GM18519 (cell line): ENCODE results near the gene AZU1.
"Not testable (repeated sequence)": the region's sequence is repeated elsewhere in the genome, so short reads cannot be mapped to it uniquely, and the experiment has no call there.

Source experiments
- ATAC-seq: cut with Tn5 transposase; IDR thresholded peaks from one replicate; pipeline ENCODE4 v1.9.1; 2021; ENCODE audit warnings: mild to moderate bottlenecking, moderate library complexity; ENCODE audit not compliant: unreplicated experiment, low FRiP score

The AZU1 gene

DNA sequence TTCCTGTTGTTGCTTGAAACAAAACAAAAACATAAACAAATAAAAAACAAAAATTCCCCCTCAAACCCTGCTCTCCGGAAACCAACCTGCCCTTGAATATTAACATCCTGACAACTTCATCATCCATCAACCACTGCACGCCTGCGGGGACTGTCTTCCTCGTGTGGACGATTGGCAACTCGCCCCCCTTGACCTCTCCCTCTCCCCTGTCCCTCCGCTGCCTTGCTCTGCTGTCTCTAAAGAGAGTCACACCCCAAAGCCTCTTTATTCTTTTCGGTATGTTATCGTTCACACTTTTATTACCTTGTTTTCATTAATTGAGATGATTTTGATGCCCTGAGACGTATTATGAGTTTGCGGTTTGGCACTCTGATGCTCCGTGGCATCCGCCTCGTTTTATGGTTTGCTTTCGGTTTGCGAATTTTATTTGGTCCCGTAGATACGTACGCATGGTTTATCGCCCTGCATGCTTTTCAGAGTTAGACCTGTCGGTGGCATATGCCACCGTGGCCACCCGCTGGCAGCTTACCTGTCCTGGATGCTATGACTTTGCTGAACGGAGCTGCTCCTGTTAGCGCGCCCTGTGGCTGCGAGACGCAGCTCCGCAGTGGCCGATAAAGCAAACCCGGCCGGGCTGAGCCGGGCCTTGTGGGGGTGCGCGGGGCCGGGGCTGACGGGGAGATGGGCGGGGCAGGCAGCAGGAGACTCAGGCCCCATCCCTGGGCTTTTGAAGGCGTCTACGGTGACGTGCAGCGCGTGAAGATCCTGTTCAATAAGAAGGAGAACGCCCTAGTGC lies 19.8 kb upstream of the AZU1 start:
- no peak for ATAC-seq

DNA sequence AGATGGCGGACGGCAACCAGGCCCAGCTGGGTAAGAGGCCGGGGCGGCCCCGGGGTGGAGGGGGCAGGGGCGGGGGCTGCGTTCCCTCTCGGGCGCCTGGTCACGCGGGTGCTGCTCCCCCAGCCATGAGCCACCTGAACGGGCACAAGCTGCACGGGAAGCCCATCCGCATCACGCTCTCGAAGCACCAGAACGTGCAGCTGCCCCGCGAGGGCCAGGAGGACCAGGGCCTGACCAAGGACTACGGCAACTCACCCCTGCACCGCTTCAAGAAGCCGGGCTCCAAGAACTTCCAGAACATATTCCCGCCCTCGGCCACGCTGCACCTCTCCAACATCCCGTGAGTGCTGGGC lies 19.2 kb upstream of the AZU1 start:
- ATAC-seq = no peak

DNA sequence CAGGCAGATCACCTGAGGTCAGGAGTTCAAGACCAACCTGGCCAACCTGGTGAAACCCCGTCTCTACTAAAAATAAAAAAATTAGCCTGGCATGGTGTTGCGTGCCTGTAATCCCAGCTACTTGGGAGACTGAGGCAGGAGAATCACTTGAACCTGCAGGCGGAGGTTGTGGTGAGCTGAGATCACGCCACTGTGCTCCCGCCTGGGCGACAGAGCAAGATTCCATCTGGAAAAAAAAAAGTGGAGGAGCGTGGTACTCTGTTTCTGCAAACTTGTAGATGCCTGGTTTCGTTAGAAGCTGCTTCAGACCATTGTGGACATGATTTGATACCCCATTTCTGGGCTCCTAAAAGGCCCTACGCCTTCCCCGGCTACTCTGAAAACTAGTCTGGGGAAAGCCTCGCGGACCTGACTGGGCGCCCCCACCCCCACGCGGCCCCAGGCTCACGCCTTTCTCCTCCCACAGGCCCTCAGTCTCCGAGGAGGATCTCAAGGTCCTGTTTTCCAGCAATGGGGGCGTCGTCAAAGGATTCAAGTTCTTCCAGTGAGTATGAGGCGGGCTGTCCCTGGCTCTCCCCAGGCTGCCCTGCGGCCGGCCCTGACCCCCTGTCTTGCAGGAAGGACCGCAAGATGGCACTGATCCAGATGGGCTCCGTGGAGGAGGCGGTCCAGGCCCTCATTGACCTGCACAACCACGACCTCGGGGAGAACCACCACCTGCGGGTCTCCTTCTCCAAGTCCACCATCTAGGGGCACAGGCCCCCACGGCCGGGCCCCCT lies 17.4 kb upstream of the AZU1 start:
- no peak for ATAC-seq

DNA sequence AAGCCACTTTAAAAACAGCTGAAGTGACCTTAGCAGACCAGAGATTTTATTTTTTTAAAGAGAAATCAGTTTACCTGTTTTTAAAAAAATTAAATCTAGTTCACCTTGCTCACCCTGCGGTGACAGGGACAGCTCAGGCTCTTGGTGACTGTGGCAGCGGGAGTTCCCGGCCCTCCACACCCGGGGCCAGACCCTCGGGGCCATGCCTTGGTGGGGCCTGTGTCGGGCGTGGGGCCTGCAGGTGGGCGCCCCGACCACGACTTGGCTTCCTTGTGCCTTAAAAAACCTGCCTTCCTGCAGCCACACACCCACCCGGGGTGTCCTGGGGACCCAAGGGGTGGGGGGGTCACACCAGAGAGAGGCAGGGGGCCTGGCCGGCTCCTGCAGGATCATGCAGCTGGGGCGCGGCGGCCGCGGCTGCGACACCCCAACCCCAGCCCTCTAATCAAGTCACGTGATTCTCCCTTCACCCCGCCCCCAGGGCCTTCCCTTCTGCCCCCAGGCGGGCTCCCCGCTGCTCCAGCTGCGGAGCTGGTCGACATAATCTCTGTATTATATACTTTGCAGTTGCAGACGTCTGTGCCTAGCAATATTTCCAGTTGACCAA lies 16.7 kb upstream of the AZU1 start:
- ATAC-seq = no peak

DNA sequence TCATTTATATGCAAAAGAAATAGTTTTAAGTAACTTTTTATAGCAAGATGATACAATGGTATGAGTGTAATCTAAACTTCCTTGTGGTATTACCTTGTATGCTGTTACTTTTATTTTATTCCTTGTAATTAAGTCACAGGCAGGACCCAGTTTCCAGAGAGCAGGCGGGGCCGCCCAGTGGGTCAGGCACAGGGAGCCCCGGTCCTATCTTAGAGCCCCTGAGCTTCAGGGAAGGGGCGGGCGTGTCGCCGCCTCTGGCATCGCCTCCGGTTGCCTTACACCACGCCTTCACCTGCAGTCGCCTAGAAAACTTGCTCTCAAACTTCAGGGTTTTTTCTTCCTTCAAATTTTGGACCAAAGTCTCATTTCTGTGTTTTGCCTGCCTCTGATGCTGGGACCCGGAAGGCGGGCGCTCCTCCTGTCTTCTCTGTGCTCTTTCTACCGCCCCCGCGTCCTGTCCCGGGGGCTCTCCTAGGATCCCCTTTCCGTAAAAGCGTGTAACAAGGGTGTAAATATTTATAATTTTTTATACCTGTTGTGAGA lies 16.1 kb upstream of the AZU1 start:
- ATAC-seq = no peak

DNA sequence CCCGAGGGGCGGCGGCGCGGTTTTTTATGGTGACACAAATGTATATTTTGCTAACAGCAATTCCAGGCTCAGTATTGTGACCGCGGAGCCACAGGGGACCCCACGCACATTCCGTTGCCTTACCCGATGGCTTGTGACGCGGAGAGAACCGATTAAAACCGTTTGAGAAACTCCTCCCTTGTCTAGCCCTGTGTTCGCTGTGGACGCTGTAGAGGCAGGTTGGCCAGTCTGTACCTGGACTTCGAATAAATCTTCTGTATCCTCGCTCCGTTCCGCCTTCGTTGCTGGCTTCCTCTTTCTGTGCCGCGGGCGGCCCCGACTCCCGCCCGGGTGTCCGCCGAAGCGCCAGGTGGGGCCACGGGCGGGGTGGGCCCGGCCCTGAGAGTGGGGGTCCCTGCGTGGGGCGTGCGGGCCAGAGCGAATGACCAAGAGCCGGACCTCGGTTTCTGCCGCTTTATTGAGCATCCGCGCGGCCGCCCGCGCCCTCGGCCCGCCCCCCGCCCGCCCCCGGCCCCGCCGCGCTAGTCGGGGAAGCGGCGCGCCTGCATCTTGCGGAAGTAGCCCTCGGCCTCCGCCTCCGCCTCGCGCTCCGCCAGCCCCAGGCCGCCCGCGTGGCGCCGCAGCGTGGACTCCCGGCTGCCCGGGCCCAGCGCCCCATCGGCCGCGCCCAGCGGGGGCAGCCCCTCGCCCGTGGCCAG lies 15.4 kb upstream of the AZU1 start:
- no peak for ATAC-seq

DNA sequence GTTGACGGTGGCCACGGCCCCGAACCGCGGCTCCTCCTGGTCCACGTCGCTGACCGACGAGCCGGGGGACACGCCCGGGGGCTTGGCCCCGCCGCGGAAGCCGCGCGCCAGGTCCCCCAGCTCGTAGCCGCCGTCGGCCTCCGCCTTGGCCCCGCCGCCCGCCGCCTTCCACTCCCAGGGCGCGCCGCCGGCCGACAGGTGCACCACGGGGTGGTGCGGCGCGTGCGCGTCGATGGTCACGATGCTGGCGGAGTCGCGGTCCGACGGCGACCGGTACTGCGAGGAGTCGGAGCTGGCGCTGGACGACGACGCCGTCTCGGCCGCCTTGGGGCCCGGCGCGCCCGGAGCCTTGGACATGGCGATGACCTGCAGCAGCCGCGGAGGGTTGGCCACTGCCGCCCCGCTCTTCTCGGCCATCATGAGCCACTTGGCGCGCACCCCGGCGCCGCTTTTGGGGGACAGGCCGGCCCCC lies 14.9 kb upstream of the AZU1 start:
- ATAC-seq = no peak

DNA sequence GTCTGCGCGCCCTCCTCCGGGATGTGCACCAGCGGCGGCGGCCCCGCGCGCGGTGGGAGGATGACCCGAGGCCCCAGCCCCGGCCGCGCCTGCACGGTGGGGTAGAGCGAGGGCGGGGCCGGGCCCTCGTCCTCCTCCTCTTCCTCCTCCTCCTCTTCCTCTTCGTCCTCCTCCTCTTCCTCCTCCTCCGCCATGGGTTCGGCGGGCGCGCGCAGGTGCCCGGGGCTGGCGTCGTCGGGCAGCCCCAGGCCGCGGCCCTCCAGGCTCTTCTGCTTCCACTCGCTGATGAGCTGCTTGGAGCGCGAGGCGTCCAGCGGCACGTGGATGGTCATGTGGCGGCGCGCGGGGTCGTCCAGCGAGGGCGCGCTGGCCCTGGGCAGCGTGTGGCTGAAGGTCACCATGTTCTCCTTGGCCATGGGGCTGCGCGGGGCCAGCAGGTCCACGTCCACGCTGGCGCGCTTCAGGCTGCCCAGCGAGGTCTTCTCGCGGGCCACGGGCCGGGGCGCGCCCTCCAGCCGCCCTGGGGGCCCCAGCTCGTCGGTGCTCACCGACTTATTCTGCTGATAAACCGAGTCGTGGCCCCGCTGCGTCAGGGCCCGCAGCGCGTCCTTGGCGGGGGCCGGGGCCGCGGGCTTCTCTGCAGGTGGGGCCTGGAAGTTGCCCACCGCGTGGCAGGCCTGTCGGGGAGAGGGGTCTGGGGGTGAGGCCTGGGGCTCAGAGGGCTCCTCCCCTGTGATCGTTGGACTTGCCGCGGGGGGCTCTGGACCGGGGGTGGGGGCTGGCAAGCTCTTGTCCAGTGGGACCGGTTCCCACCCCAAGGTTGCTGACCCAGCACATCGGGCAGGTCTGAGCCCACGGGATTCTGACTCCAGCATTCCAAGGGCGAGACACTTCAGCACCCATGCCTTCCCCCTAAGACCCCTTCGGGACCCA lies 14.2 kb upstream of the AZU1 start:
- ATAC-seq = no peak

DNA sequence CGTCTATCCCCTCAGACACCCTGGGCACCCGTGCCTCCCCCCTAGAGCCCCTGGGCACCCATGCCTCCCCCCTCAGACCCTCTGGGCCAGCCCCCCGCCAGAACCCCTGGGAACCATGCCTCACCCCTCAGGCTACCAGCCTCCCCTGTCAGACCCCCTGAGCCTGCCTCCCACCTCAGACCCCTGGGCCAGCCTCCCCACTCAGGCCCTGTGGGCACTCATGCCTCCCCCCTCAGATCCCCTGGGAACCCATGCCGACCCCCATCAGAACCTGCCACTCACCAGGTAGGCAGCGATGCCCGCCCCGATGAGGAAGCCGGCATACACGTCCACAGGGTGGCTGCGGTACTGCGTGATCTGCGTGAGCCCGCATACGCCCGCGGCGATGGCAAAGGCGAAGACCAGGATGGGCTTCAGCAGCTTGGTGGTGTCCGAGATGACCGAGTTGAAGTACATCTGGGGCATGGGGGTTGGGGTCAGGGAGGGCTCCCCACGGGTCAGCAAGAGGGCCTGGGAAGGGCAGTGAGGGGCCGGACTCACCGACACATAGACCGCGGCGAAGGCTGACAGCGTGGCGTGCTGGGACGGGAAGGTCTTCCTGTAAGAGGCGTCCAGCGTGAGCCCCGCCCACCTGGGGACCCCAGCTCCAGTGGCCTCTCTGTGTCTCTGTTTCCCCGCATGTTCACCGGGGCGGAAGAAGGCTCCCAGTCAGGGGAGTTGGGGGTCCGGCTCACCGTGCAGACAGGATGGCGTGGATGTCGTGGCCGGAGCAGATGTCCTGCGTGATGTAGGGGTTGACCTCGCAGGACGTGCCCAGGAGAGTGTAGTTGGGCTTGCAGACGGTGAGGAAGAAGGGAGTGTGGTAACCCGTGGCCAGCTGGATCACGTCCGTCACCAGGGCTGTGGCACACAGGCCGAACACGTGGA lies 13.2 kb upstream of the AZU1 start:
- no peak for ATAC-seq

DNA sequence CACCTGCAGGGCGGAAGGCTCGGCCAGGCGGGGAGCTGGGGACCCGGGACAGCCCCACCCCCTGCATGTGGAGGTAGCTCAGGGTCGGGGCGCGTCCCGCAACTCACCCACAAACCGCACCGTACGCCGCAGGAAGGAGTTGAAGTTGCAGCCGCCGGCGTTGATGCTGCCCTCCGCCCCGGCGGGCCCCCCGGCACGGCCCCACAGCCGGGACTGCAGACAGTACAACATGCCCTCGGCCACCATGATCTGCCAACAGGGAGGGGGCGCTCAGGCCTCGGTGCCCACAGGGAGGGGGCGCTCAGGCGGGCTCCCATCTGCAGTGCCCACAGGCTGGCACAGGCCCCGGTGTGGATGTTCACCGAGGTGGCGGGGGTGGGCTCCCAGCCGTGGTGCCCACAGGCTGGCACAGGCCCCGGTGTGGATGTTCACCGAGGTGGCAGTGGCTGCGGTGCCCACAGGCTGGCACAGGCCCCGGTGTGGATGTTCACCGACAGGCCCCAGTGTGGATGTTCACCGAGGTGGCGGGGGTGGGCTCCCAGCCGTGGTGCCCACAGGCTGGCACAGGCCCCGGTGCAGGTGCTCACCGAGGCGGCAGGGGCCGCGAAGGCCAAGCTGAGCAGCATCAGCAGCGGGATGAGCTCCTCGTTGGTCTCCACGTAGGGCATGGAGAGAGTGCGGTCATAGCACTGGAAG lies 12.4 kb upstream of the AZU1 start:
- ATAC-seq = no peak

DNA sequence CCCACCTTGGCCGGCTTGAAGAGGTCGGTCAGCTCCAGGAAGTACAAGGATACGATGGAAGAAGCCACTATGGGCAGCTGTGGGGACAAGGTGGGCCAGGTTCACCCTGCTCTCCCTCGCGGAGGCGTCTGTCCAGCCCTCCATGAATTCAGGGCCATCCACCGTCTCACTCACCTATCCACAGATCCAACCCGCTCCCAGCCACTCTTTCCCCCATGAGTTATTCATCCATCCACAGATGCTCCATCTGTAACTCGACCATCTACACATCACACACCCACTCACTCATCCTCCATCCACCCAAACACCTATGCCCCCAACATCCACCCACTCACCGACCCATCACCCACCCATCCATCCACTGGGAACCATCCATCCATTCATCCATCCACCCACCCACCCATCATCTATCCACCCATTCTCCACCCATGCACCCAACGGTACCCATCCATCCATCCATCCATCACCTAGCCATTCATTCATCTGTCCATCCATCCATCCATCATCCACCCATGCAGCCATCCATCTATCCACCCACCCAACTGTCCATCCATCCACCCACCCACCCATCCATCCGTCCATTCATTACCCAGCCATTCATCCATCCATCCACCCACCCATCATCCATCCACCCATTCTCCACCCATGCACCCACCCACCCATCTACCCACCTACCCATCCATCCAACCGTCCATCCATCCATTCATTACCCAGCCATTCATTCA lies 11.7 kb upstream of the AZU1 start:
- ATAC-seq = no peak

DNA sequence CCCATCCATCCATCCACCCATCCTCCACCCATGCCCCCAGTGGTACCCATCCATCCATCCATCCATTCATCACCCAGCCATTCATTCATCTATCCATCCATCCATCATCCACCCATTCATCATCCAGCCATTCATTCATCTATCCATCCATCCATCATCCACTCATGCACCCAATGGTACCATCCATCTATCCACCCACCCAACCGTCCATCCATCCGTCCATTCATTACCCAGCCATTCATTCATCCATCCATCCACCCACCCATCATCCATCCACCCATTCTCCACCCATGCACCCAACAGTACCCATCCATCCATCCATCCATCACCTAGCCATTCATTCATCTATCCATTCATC lies 11.2 kb upstream of the AZU1 start:
- ATAC-seq = no peak

DNA sequence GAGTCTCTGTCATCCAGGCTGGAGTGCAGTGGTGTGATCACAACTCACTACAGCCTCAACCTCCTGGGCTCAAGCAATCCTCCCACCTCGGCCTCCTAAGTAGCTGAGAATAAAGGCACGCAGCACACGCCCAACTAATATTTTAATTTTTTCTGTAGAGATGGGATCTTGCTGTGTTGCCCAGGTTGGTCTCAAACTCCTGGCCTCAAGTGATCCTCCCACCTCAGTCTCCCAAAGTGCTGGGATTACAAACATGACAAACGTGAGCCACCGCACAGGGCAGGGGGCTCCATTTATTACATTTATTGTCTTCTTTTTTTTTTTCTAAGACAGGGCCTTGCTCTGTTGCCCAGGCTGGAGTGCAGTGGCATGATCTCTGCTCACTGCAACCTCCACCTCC lies 7.4 kb upstream of the AZU1 start:
- not testable (repeated sequence) for ATAC-seq

DNA sequence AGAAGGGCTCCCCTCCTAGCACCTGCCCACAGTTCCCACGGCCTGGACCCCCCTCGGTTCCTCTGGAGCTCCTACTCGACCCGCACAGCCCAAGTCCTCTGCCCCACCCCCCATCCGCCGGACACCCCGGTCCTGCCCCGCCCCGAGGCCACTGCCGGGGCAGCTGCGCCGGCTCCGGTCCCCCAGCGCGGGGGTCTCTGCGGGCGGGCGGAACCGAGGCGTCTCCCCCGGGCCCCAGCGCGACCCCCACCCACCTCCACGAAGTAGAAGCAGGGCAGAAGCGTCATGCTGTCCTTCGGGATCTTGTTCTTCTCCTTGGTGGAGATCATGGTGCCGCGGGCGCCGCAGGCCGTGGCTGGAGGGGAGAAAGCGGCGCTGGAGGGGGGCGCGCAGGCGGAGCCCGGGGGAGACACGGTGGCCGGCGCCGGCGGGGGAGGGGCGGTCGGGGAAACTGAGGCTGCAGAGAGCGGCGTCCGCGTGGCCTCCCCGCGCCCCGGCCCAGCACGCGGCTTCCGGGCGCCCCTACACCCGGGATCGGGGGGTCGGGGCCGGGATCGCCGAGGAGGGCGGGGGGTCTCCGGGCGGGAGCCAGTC lies 6.3 kb upstream of the AZU1 start:
- no peak for ATAC-seq

DNA sequence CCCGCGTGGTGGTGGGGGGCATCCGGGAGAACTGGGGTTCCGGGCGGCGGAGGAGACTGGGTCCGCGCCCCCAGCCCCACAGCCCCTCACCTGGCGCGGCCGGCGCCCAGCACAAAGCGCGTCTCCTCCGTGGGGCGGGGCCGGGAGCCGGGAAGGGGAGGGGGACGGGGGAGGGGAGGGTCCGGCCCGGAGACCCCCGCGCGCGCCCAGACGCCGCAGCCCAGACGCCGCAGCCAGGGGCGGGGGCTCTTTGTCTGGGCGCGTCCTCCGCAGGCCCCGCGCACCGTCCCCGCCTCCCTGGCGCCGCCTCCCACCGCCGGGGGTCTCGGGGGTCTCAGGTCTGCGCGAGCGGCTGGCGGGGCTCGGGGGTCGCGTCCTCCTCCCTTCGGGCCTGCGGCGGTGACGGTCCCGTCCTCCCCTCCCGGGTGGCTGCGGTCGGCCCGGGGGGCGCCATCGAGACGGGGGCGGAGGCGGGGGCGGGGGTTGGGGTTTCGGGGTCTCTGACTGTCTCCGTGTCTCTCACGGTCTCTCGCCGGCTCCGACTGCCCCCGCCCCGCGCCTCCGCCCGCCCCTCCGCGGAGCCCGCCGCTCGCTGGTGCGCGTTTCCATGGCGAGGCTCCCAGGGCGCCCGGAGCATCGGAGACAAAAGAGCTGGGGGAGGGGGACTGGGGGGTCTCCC lies 5.7 kb upstream of the AZU1 start, which contains the start of gene PLPPR3:
Gene PLPPR3, minus strand, starts transcription at position 131 of the 679 bp plus-strand sequence. CDS start 396 bp downstream, outside the sequence.
- no peak for ATAC-seq

DNA sequence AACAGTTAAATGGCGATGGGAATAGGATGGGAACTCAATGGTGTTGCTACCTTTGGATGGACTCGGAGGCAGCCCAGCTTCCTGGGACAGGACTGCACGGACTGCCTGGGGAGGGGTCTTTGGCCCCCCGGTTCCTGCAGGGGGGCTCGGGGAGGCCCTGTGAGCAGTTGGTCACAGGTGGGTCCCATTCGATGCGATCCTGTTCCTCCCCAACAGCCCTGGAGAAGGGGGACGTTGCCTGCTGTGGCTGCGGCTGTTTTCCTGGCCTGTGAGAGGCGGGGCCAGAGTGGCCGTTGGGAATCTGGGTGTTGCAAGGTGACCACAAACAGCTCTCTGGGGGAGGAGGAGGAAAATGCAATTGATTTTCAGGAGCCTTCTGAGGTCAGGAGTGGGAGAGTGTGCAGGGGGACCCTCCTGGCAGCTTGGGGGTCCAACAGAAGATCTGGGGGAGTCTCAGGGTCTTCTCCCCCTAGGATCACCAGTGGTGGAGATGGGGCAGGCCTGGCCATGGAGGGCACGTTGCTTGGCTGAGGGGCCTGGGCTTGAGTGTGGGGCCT lies 4.0 kb upstream of the AZU1 start:
- ATAC-seq = no peak
